Activated B cell treated with CpG ODN at 0.5 μM for 24 hours (primary cell): ENCODE results near the gene FNDC3A. TPM values are rescaled to one million over a fixed set of nuclear protein-coding genes. Genes with fewer than 3 reads are reported as not detected.

Experiments
- ATAC-seq: fragments of 200-7000 bp; cut with Tn5 transposase; one replicate; pipeline ENCODE4 v1.10.0; 2021; ENCODE audit warnings: low read depth, mild to moderate bottlenecking, moderate library complexity
- CTCF ChIA-PET: fragments of 350-600 bp; sonication (Branson Sonifier 250); formaldehyde crosslinking; loops from one replicate; lab custom pipeline; 2021; ENCODE audit warnings: antibody characterized with exemption; lab: Charles Lee
- POLR2A ChIA-PET: fragments of 350-600 bp; sonication (Branson Sonifier 250); formaldehyde crosslinking; loops from one replicate; lab custom pipeline; 2021; ENCODE audit warnings: antibody characterized with exemption; lab: Charles Lee
- DNase-seq: peaks from one replicate; pipeline ENCODE4 v3.0.0; 2022
- H3K27ac Mint-ChIP-seq: one replicate; pipeline ENCODE4 v1.8.0; 2020; ENCODE audit warnings: mixed read lengths
- H3K27me3 Mint-ChIP-seq: one replicate; pipeline ENCODE4 v1.8.0; 2021; ENCODE audit warnings: mixed read lengths
- H3K36me3 Mint-ChIP-seq: one replicate; pipeline ENCODE4 v1.8.0; 2021; ENCODE audit warnings: low read depth, mixed read lengths
- H3K4me1 Mint-ChIP-seq: one replicate; pipeline ENCODE4 v1.8.0; 2021; ENCODE audit warnings: mixed read lengths
- H3K4me3 Mint-ChIP-seq: one replicate; pipeline ENCODE4 v1.8.0; 2020; ENCODE audit warnings: mild to moderate bottlenecking, mixed read lengths
- H3K9me3 Mint-ChIP-seq: one replicate; pipeline ENCODE4 v1.8.0; 2020; ENCODE audit warnings: mixed read lengths
- intact Hi-C: fragments of 100-400 bp; cut with micrococcal nuclease; formaldehyde crosslinking; loops from one replicate; pipeline ENCODE4 v1.15.1; 2024
- total RNA-seq: library from RNA; stranded (reverse); gene quantifications from 2 replicates; pipeline ENCODE4 v1.2.3, GENCODE V29; 2022
- TF ChIP-seq, protein P1 (sequence below): fragments of 200-600 bp; IDR thresholded peaks from one replicate; pipeline ENCODE4 v1.8.0; 2022; ENCODE audit warnings: antibody characterized with exemption, mild to moderate bottlenecking

The FNDC3A gene
- total RNA-seq, 1 donor from 2014 or later: 34.1 TPM

DNA sequence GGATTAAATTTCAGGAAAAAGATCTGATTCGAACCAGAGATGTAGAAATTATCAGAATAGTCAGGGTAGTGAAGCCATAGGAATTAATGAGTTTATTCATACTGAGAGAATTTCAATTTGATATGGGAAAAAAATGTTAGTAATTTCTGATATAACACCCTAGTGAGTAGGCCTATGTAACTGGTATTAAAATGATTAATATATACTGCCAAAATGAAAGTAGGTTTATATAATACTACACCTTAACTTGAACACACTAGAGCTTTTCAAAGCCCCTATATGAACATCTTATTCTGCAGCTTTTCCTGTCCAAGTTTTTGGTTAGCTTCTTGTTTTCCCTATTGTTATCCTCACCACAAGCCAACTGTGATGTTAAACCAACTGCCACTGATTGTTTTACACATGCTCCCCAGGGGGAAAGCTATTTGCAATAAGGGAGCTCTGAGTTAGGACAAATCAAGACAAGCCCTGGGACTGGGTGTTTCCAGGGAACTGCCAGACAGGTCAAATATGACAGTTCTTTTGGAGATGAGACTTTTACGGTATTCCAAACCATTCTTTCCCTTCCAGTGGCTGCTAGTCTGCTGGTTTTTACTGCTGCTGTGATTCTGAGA is 45.3 kb downstream of the FNDC3A start:
- Mint-ChIP-seq H3K9me3 (peaks cover 7% of the 10 kb centered on the region), H3K4me3 (no peak overlapping the region), H3K36me3 (peaks cover 44% of the 10 kb centered on the region), H3K27ac (no peak overlapping the region), H3K27me3 (no peaks in the 10 kb centered on the region), H3K4me1 (peaks cover 6% of the 10 kb centered on the region)
- TF ChIP-seq, protein P1, sequence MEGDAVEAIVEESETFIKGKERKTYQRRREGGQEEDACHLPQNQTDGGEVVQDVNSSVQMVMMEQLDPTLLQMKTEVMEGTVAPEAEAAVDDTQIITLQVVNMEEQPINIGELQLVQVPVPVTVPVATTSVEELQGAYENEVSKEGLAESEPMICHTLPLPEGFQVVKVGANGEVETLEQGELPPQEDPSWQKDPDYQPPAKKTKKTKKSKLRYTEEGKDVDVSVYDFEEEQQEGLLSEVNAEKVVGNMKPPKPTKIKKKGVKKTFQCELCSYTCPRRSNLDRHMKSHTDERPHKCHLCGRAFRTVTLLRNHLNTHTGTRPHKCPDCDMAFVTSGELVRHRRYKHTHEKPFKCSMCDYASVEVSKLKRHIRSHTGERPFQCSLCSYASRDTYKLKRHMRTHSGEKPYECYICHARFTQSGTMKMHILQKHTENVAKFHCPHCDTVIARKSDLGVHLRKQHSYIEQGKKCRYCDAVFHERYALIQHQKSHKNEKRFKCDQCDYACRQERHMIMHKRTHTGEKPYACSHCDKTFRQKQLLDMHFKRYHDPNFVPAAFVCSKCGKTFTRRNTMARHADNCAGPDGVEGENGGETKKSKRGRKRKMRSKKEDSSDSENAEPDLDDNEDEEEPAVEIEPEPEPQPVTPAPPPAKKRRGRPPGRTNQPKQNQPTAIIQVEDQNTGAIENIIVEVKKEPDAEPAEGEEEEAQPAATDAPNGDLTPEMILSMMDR: no peak
- DNase-seq: no peak
- intact Hi-C loops: no loop called here
- ChIA-PET CTCF (no interaction called here), POLR2A (interaction anchor here (0.6 kb wide), 1 partner anchor 1973 kb away, joined by 8 read pairs; no protein-coding TSS in a partner anchor)
- ATAC-seq: no peak

DNA sequence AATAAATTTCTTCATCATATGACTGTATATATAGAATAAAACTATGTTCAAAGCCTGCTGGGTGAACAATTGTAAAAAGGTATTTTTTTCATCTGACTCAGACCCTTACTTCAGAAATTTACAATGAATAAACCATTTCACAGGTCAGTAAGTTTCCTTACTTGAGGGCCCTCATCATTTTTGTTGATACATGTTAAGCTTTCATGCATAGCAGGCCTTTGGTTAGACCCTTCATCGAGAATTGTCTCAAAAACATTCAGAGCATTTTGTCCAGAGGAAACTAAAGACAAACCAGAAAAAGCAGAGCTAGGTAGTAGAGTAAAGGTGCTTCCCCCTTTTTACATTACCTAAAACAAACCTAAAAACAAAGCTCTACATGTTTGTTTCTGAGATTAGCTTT is 46.2 kb downstream of the FNDC3A start:
- Mint-ChIP-seq H3K9me3 (peaks cover 7% of the 10 kb centered on the region), H3K27me3 (no peaks in the 10 kb centered on the region), H3K36me3 (peaks cover 44% of the 10 kb centered on the region), H3K4me3 (no peak overlapping the region), H3K27ac (no peak overlapping the region), H3K4me1 (peaks cover 6% of the 10 kb centered on the region)
- DNase-seq (no peak), ATAC-seq (no peak)
- ChIA-PET POLR2A (no interaction called here), CTCF (no interaction called here)
- TF ChIP-seq, protein P1: no peak
- intact Hi-C loops: no loop called here

DNA sequence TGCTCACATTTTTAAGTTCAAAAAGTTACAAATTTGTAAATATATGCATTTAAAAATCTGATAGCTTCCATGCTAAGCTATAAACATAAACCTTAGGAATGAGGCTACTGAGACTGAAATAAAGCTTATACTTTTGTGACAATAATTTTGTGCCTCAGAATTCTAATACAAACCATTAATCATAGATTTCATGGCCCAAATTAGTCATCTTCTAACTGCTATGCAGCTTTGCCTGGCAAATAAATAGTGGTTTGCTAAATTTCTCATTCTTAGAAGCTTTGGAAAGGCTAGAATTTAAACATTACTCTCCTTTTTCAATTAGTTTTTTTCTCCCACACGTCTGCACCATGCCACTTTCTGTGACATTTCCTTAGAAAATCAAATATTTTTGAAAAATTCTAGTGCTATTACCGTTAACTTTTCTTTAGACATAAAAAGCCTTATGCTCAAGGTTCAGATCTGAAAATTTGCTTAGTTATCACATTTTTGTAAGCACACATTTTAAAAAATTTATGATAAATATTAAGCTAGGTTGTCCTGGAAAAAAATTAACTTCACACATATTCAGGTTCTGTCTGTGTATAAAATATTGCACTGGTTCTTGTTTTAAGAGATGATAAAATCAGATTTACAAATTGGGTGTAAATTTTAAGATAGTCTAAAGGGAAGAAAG is 46.9 kb downstream of the FNDC3A start:
- H3K27me3 Mint-ChIP-seq: no peaks in the 10 kb centered on the region
- ChIA-PET CTCF (no interaction called here), POLR2A (no interaction called here)
- no peak overlapping the region for H3K27ac Mint-ChIP-seq
- peaks cover 7% of the 10 kb centered on the region for H3K9me3 Mint-ChIP-seq
- H3K4me3 Mint-ChIP-seq: no peak overlapping the region
- peaks cover 6% of the 10 kb centered on the region for H3K4me1 Mint-ChIP-seq
- TF ChIP-seq, protein P1: no peak
- ATAC-seq (no peak), DNase-seq (no peak)
- intact Hi-C loops: no loop called here
- H3K36me3 Mint-ChIP-seq: peaks cover 44% of the 10 kb centered on the region

DNA sequence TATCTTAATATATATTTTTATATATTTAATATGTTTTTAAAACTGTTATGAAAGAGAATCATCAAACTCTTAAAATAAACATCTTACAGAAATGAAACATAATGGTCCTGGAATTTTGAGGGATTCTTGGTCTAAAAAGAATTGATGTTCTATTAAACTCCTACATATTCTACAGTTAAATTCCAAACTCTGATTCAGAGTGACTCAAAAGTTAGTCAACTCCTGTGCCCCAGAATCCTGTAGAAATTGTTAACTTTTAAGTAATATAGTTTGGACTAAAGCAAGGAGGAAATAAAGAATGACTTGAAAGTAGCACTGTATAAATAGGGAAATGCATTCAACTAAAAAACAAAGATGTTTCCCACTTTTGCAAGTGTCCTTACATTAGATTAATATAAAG is 47.7 kb downstream of the FNDC3A start:
- Mint-ChIP-seq H3K4me3 (no peak overlapping the region), H3K36me3 (peaks cover 44% of the 10 kb centered on the region), H3K27me3 (no peaks in the 10 kb centered on the region), H3K9me3 (peaks cover 8% of the 10 kb centered on the region), H3K27ac (no peak overlapping the region), H3K4me1 (peaks cover 6% of the 10 kb centered on the region)
- ChIA-PET CTCF (no interaction called here), POLR2A (no interaction called here)
- ATAC-seq (no peak), DNase-seq (no peak)
- intact Hi-C loops: no loop called here
- TF ChIP-seq, protein P1: no peak

DNA sequence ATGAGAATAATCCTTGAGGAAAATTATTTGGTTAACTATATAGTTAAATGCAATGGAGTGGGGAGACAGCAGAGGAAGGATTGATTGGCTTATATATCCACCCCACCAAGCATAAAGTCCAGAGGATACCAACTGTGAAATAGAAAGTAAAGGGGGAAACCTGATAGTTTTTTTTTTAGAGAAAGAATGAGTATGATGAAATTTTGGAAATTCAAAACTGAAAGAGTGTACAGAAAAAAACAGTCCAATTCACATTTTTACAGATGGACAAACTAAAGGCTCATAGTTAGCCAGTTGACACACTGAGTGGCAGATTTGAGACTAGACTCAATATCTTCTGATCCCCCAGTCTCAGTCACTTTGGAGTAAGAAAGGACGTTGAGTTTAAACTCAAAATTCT is 51.1 kb downstream of the FNDC3A start:
- H3K4me1 Mint-ChIP-seq: peaks cover 6% of the 10 kb centered on the region
- peaks cover 49% of the 10 kb centered on the region for H3K36me3 Mint-ChIP-seq
- ChIA-PET POLR2A (no interaction called here), CTCF (no interaction called here)
- no peak overlapping the region for H3K4me3 Mint-ChIP-seq
- TF ChIP-seq, protein P1: no peak
- ATAC-seq (no peak), DNase-seq (no peak)
- H3K27ac Mint-ChIP-seq: no peak overlapping the region
- H3K9me3 Mint-ChIP-seq: peaks cover 8% of the 10 kb centered on the region
- no peaks in the 10 kb centered on the region for H3K27me3 Mint-ChIP-seq
- intact Hi-C loops: no loop called here
